Spinal cord (tissue), 10 donors: ENCODE measurements around the gene BCHE. TPM values are rescaled to one million over a fixed set of nuclear protein-coding genes. Genes with fewer than 3 reads are reported as not detected.

Source experiments
- DNase-seq, 6 donors: peaks; one replicate each; pipeline versions ENCODE4 v3.0.0 to v3.0.0-alpha.2; 2013 to 2015; ENCODE audit warnings: low spot score in 6 of 6, low read depth in 4 of 6
- H3K27ac ChIP-seq: one replicate; pipeline ENCODE4 v1.5.1; 2013; ENCODE audit warnings: low read depth, low read length, control low read depth
- H3K27me3 ChIP-seq: one replicate; pipeline ENCODE4 v1.6.1; 2013; ENCODE audit warnings: low read length; ENCODE audit not compliant: control insufficient read depth, insufficient read depth
- H3K36me3 ChIP-seq: one replicate; pipeline ENCODE4 v1.6.1; 2013; ENCODE audit warnings: low read length; ENCODE audit not compliant: control insufficient read depth, insufficient read depth
- H3K4me1 ChIP-seq: one replicate; pipeline ENCODE4 v1.6.1; 2013; ENCODE audit warnings: low read length; ENCODE audit not compliant: control insufficient read depth, insufficient read depth
- H3K4me3 ChIP-seq: one replicate; pipeline ENCODE4 v1.5.1; 2013; ENCODE audit warnings: low read depth, low read length, control low read depth
- H3K9me3 ChIP-seq: one replicate; pipeline ENCODE4 v1.6.1; 2013; ENCODE audit warnings: low read length; ENCODE audit not compliant: control insufficient read depth, insufficient read depth
- WGBS: methylation state at CpG from one replicate; pipeline ENCODE4 v1.1.5; 2013; ENCODE audit warnings: missing lambda C conversion rate; ENCODE audit not compliant: insufficient coverage; 5-methylcytosine and 5-hydroxymethylcytosine counted together
- polyA plus RNA-seq, 2 donors: library from polyadenylated mRNA; unstranded; fragments of 120-200 nt; gene quantifications; one replicate each; pipeline ENCODE4 v1.2.1, GENCODE V29; 2013; ENCODE audit not compliant: insufficient read length in 2 of 2
- total RNA-seq, 2 donors: library from RNA; depleted of rRNA in 1 of 2; stranded (reverse); fragments of 120-200 nt in 1 of 2; fragments of >200 nt in 1 of 2; gene quantifications; one replicate each; pipeline versions ENCODE4 v1.2.3 to v1.2.4, GENCODE V29; 2013 to 2014
- donor health status: healthy.

Gene BCHE
- total and polyA plus RNA-seq, 4 donors, result 32.1 to 58.8 (median 38.5) TPM

- no peak for DNase-seq
- H3K36me3 ChIP-seq, result no peaks in the 10 kb centered on the region
- no peaks in the 10 kb centered on the region for H3K4me1 ChIP-seq
- H3K4me3 ChIP-seq, result no peak overlapping the region
- H3K9me3 ChIP-seq, result no peaks in the 10 kb centered on the region
- H3K27ac ChIP-seq, result no peak overlapping the region
- no peaks in the 10 kb centered on the region for H3K27me3 ChIP-seq
Observed at GRCh38 chr3:165855581-165855980, 18.4 kb upstream of the BCHE start.

GRCh38 chr3:165854696-165855095 lies 17.5 kb upstream of the BCHE start:
- H3K27ac ChIP-seq, result no peak overlapping the region
- H3K36me3 ChIP-seq, result no peaks in the 10 kb centered on the region
- peak in 1 of 6 donors; percentile 32 for DNase-seq
- no peaks in the 10 kb centered on the region for H3K9me3 ChIP-seq
- no peaks in the 10 kb centered on the region for H3K4me1 ChIP-seq
- no peak overlapping the region for H3K4me3 ChIP-seq
- WGBS, result 40% methylated on average over 1 of the region's 1 CpG
- H3K27me3 ChIP-seq, result no peaks in the 10 kb centered on the region

GRCh38 chr3:165852711-165853110 lies 15.5 kb upstream of the BCHE start:
- DNase-seq, result peak in 2 of 6 donors; percentile 13 to 56
- H3K27ac ChIP-seq, result no peak overlapping the region
- H3K27me3 ChIP-seq, result no peaks in the 10 kb centered on the region
- H3K4me3 ChIP-seq, result no peak overlapping the region
- no peaks in the 10 kb centered on the region for H3K9me3 ChIP-seq
- H3K36me3 ChIP-seq, result no peaks in the 10 kb centered on the region
- H3K4me1 ChIP-seq, result no peaks in the 10 kb centered on the region

- Histone ChIP-seq H3K27ac (no peak overlapping the region), H3K4me1 (no peaks in the 10 kb centered on the region), H3K9me3 (no peaks in the 10 kb centered on the region), H3K36me3 (no peaks in the 10 kb centered on the region), H3K4me3 (no peak overlapping the region), H3K27me3 (no peaks in the 10 kb centered on the region)
- DNase-seq, result peak in 1 of 6 donors; percentile 54
- no CpG with 5 or more reads among the region's 2 CpGs for WGBS
Observed at GRCh38 chr3:165852191-165852590, 15.0 kb upstream of the BCHE start.

GRCh38 chr3:165846056-165846455 lies 8.8 kb upstream of the BCHE start:
- Histone ChIP-seq H3K9me3 (no peaks in the 10 kb centered on the region), H3K36me3 (no peaks in the 10 kb centered on the region), H3K27ac (no peak overlapping the region), H3K4me3 (no peak overlapping the region), H3K27me3 (no peaks in the 10 kb centered on the region), H3K4me1 (no peaks in the 10 kb centered on the region)
- DNase-seq, result no peak
- WGBS, result no CpG with 5 or more reads among the region's 6 CpGs

GRCh38 chr3:165839296-165840076 lies 2.3 kb upstream of the BCHE start:
- no peaks in the 10 kb centered on the region for H3K27me3 ChIP-seq
- no peaks in the 10 kb centered on the region for H3K9me3 ChIP-seq
- no peaks in the 10 kb centered on the region for H3K36me3 ChIP-seq
- 26% methylated on average over 3 of the region's 9 CpGs for WGBS
- H3K4me1 ChIP-seq, result no peaks in the 10 kb centered on the region
- DNase-seq, result peak in 1 of 6 donors; percentile 81
- H3K27ac ChIP-seq, result no peak overlapping the region
- H3K4me3 ChIP-seq, result no peak overlapping the region

- WGBS, result no CpG with 5 or more reads among the region's 1 CpG
- DNase-seq, result no peak
- peak overlapping the region; percentile 53 for H3K4me3 ChIP-seq
- no peak overlapping the region for H3K27ac ChIP-seq
- H3K9me3 ChIP-seq, result no peaks in the 10 kb centered on the region
- H3K4me1 ChIP-seq, result no peaks in the 10 kb centered on the region
- no peaks in the 10 kb centered on the region for H3K27me3 ChIP-seq
- H3K36me3 ChIP-seq, result no peaks in the 10 kb centered on the region
Observed at GRCh38 chr3:165837801-165838200, 578 bp upstream of the BCHE start.

GRCh38 chr3:165835431-165835830 lies 1.8 kb downstream of the BCHE start:
- peak in 2 of 6 donors; percentile 19 to 34 for DNase-seq
- WGBS, result no CpG with 5 or more reads among the region's 2 CpGs
- no peaks in the 10 kb centered on the region for H3K4me1 ChIP-seq
- no peak overlapping the region for H3K27ac ChIP-seq
- no peaks in the 10 kb centered on the region for H3K27me3 ChIP-seq
- peak overlapping the region; percentile 16 for H3K4me3 ChIP-seq
- peaks cover under 1% of the 10 kb centered on the region for H3K9me3 ChIP-seq
- no peaks in the 10 kb centered on the region for H3K36me3 ChIP-seq

- Histone ChIP-seq H3K27ac (no peak overlapping the region), H3K9me3 (peaks cover 2% of the 10 kb centered on the region), H3K4me3 (no peak overlapping the region), H3K27me3 (no peaks in the 10 kb centered on the region), H3K4me1 (no peaks in the 10 kb centered on the region), H3K36me3 (no peaks in the 10 kb centered on the region)
- WGBS, result 100% methylated on average over 1 of the region's 3 CpGs
- no peak for DNase-seq
Observed at GRCh38 chr3:165830746-165831145, 6.5 kb downstream of the BCHE start.

GRCh38 chr3:165827883-165828282 lies 9.3 kb downstream of the BCHE start:
- no peaks in the 10 kb centered on the region for H3K27me3 ChIP-seq
- DNase-seq, result no peak
- peaks cover 2% of the 10 kb centered on the region for H3K9me3 ChIP-seq
- no peak overlapping the region for H3K27ac ChIP-seq
- H3K36me3 ChIP-seq, result no peaks in the 10 kb centered on the region
- no peaks in the 10 kb centered on the region for H3K4me1 ChIP-seq
- 83% methylated on average over 1 of the region's 1 CpG for WGBS
- H3K4me3 ChIP-seq, result no peak overlapping the region
